Iris pigment epithelial cell (primary cell): ENCODE measurements around the gene IL22RA2.
"Not testable (repeated sequence)": the region's sequence is repeated elsewhere in the genome, so short reads cannot be mapped to it uniquely, and the experiment has no call there.

Experiments used
- DNase-seq: peaks from one replicate; pipeline ENCODE4 v3.0.0-alpha.2; 2011; ENCODE audit warnings: low read depth

IL22RA2 gene

DNA sequence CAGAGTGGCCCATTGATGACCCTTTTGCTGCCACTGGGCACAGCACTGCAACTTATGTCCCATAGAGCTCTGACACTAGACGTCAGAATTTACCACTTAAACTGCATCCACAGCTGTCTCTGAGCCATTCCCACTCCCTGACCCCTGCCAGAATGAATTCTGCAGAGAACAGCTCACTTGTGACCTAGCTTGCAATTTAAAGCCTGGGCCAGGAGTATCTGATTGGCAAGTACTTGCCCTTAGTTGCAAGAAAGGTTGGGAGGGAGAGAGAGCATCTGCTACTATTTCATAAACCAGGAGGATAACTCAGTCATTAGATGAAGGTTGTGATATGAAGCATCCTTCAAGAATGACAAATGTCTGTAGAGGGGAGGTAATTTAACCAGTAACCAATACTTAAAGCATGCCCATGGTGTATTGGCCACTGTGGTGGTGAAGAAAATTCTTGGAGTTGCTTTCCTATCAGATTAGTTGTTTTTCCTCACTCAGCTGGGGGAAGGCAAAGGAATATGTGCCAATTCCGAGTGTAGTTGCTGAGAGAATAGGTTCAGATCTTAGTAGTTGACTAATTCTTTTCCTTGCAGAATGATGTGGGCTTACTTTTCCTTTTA, 46.5 kb downstream of the IL22RA2 start:
- no peak for DNase-seq

DNA sequence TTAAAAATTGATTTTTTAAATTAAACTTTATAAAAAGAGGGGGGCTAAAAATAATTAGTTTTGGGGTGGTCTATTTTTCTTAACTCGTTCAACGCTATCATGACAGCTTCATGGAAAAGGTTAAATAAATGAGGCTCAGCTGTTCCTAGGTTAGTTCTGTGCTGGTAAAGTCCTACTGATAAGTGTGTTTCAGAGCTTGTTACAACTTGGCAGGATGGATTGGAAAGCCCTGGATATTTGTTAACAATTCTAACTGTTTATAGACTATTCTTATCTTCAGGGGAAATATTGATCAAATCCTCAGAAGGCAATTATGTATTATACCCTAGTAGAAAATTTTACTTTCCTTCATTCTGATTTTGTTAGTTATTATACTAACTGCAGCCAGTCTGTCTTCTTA, 50.4 kb downstream of the IL22RA2 start:
- no peak for DNase-seq

DNA sequence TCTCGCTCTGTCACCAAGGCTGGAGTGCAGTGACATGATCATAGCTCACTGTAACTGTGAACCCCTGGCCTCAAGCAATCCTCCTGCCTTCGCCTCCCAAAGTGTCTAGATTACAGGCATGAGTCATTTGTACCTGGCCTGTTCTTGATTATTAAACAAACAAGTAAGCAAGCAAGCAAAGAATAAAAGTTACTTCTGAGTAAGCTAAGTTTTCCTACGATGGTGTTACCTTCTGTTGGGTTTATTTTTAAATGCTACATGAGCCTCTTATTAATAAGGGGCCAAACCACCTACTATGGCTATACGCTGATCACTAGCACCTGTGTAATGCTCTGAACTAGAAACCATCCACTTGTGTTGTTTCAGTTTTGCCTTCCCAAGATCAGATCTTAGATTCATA, 50.8 kb downstream of the IL22RA2 start:
- DNase-seq = no peak

DNA sequence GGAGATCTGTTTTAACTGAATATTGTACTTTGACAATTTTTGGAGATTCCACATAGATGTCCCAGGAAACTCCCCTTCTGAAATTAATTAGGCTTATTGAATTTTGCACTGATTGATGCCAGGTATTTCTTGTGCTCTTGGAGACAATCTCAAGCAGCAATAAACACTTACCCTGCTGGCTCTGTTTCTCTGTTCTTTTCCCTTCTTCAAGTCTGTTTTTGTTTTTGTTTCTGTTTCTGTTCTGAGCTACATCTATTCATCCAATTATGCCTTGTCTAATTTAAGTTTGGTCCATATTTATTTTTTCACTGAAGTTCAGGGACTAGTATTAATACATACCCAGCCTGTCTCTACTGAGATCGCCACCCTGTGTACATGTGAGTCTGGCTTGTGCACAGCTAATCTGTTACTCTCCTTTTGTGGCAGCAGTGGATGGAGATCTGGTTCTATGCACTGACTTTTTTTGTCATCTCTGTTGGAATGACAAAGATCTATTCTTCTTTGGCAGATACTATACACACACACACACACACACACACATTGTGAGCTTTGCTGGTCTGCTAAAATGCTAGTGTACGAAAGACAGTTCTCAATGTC, 51.9 kb downstream of the IL22RA2 start:
- no peak for DNase-seq

DNA sequence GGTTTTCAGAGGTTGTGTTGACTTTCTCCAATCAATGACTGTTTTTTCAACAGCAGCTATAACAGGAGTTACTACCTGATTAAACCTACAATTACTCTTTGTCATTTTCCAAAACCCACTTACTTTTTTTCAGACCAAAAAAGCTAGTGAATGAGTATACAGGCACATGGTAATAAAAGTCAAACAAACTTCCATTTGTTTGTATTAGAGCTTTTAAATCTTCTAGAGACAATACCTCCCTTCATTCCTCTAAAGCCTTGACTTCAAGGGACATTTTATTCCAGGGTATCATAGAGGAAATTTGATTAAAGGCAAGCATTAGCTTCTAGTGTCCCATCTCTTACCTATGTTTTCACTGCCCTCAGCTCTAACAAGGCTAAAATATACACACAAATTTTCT, 52.7 kb downstream of the IL22RA2 start:
- no peak for DNase-seq

DNA sequence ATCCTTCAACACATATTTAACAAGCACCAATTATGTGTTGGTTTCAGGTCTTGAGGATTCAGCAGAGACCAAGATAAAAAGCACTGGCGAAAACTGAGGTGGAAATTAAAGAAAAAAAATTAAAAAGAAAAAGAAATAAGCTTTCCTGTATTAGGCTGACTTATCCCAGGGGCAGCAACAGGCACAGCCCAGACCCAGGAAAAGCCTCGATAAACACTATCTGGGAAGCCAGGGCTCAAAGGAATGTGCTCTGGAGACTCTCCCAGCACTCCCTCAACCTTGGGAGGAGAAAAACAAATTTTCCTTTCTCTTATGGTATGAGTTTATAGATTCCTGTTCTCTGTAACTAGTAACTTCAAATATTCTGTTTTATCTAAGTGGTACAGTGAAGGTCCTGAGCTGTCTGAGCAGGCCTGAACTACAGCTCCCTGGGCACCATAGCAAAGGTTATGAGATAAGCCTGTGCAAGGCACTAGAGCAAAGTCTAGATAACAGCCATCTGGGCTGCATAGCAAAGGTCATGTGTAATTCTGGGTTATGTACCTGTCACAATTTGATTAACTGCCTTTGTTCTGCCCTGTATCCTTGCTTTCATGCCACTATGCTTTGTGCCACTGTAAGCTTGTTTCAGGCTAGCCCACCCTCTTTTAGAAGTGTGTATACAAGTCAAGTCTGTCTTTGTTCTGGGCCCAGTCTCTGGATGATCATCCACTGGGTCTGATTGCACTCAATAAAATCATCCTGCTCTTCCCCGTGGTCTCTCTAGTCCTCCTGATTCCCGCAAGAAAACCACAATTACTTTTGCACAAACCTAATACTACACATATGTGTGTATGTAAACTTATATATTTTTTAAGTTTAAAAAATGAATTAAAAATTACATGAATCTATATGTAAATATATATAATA, 54.0 kb downstream of the IL22RA2 start:
- no peak for DNase-seq

DNA sequence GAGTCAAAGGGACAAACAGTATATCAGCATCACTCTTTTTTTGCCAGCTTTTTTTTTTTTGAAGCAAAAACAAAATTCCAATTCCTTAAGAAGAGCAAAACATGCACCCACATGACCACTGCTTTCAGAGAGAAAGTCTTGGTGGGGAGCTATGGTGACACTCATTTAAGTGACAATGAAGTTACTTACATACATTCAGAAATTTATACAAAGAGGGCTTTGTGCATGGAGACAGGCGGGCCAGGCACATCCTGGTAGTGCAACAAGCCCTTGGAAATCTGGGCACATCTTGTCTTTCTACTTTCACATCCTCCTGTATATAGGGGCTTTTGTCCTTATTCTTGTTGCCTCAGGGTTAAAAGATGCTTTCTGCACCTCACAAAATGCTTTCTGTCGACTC, 55.9 kb downstream of the IL22RA2 start:
- DNase-seq = no peak

DNA sequence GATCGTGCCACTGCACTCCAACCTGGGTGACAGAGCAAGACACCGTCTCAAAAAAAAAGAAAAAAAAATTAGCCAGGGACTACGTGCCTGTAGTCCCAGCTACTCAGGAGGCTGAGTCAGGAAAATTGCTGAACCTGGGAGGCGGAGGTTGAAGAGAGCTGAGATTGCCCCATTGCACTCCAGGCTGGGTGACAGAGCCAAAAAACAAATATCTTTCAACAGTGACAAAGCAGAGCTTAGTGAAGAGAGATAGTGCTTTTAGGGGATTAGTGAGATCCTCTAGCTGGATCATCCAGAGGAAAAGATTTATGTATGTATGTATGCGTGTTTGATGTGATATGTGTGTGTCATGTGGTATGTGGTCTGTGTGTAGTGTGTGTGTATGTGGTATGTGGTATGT, 56.6 kb downstream of the IL22RA2 start:
- no peak for DNase-seq

DNA sequence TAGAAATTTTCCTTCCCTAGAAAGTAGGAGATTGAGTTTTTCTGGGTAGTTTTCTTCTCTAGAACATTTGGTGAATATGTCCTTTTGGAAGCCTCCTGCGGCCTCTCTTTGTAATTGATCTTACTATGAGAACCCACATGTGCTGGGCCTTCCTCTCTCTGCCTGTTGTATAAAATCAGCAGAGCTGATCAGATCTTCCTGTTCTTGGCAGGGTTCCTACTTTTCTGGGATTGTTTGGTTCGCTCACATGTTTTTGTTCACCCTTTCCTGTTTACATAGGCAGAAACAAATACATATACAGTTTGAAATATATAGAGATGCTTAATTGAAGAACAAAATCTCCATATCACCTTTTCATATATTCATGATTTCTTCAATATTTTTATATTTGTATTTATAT, 57.8 kb downstream of the IL22RA2 start:
- no peak for DNase-seq

DNA sequence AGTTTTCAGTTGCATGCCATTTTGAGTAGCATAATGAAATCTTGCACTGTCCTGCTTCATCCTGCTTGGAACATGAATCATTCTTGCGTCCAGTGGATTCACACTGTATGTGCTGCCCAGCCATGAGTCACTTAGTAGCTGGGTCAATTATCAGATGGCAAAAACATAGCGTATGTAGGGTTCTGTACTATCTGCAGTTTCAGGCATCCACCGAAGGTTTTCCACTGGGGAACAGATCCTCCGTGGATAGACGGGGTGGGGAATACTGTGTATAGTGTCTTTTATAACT, 61.4 kb downstream of the IL22RA2 start:
- DNase-seq = peak; percentile 78

DNA sequence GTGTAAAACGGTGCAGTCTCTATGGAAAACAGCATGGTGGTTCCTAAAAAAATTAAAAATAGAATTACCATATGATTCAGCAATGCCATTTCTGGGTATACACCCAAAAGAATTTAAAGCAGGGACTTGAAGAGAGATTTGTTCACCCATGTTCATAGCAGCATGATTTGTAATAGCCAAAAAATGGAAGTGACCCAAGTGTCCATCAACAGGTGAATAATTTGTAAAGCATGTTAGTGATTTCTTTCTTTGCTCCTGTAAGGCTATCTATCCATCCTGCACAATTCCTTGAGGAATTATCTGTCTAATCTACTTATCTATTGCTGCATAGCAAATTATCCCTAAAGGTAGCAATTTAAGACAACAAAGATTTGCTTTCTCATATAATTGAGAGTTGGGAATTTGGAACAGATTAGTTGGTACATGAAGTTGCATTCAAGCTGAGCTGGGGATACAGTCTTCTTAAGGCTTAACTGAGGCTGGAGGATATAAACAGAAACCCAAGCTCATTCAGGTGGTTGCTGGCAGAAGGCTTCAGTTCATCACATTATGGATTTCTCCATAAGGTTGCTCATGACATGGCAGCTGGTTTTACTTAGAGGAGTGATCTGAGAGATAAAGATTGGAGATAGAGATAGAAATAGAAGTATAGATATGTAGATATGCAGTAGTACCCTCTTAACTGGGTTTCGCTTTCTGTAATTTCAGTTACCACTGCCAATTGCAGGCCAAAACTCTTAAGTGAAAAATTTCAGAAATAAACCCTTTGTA, 62.0 kb downstream of the IL22RA2 start:
- DNase-seq = no peak

DNA sequence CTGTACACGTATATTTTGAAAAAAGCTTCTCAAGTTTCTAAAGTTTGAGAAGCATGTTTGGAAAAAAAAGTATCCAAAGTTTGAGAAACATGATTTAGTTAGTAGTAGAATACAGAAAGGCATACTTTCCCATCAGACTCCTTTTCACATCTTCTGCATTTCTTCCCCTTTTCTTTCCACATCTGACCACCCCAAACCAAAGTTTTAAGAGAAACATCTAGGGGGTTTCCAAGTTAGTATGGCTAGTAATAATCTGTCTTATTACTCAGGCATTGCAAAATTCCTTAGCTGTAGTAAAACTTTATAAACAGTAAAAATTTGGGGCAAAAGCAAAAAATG, 65.7 kb downstream of the IL22RA2 start:
- no peak for DNase-seq

DNA sequence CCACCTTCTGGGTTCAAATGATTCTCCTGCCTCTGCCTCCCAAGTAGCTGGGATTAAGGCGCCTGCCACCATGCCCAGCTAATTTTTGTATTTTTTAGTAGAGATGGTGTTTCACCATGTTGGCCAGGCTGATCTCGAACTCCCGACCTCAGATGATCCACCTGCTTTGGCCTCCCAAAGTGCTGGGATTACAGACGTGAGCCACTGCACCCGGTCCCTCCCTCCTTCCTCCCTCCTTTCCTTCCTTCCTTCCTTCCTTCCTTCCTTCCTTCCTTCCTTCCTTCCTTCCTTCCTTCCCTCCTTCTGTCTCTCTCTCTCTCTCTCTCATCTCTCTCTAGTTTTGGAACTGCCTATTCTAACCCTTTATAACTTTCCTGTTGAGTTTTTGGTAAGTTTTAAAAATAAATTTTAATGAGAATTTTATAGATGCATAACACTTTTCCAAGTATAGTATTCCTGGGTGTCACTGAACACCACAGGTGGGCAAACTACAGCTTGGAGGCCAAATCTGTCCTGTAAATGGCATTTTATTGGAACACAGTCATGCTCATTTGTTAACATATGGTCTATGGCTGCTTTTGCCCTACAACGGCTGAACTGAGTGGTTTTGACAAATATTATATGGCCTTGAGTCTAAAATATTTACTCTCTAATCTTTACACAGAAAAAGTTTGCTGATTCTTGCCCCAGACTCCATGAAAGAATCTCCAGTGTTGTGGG, 66.2 kb downstream of the IL22RA2 start:
- DNase-seq = not testable (repeated sequence)

DNA sequence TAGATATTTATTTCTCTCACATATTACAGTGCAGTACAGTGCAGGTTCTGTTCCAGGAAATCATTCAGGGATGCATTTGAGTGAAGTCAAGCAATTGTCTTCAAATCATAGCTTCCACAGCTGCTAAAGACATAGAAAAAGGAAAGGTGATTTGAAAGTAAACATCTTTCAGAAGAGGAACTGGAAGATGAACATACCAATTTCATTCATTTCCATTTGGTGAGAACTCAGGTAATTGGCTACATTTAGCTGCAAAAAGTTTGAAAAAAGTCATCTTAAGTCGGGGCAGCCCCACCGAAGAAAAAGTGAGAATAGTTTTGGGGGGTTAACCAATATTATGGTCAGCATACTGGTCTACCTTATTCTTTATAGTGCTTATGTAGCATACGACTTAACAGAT, 67.3 kb downstream of the IL22RA2 start:
- no peak for DNase-seq

DNA sequence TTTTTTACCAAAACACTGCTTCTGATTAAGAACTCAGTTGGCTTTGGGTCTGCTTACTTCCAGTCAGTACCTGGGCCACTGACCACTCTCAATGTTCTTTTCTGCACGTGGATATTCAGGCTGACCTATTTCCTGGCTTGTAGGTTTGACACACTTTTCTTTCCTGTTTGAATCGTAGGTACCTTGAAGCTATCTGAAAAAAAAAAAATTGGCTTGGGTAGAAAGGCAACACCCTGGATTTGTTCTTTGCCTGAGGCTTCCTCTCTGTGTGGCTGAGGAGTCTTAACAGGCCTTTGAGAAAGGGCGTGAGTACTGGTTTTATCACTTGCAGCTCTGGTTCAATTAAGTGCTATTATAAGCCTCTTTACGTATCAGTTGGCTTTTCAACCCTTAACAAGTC, 68.1 kb downstream of the IL22RA2 start:
- DNase-seq = no peak

DNA sequence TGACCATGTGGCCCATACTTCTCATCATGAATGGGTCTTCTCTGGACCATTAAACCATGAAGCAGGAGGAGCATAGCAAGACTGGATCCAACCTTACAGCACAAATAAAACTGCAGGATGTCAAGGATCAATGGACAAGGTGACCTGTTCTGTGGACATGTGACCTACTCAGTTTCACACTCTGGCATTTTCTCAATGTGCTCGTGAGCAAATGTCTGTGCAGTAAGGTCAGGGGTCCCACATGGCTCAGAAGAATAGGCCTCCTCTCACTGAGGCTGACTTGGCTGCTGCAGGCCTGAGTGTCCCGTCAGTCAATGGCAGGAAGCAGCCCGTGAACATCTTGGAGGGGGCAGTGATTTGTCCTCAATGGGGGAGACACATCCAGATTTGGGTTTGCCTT, 68.5 kb downstream of the IL22RA2 start:
- no peak for DNase-seq

DNA sequence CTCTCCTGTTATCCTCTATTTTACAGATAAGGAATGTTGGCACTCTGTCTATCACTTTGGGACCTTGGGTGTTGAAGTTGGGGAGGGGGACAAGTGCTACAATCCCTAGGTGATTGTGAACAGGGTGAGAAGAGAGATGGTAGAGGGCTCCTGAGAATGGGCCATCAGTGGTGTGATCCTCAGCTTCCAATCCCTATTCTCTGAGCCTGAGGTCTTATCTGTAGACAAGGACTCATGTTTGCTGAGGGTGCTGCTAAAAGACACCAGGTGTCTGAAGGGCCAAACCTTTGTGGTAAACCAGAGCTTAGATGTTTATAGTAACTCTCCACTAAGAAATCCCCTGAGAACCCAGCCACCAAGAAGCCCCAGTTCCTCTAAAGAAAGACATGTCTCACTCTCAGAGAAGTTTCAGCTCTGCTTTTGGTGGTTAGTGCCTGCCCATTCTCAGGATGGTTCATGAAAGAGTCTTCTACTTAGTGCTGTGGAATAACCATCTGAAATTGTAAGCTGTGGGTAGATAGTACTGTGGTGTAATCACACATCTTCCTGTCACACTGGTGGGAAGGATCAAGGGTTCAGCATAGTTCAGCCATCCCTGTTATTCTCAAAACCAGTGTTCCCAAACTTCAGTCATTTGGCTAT, 70.5 kb downstream of the IL22RA2 start:
- DNase-seq = no peak

DNA sequence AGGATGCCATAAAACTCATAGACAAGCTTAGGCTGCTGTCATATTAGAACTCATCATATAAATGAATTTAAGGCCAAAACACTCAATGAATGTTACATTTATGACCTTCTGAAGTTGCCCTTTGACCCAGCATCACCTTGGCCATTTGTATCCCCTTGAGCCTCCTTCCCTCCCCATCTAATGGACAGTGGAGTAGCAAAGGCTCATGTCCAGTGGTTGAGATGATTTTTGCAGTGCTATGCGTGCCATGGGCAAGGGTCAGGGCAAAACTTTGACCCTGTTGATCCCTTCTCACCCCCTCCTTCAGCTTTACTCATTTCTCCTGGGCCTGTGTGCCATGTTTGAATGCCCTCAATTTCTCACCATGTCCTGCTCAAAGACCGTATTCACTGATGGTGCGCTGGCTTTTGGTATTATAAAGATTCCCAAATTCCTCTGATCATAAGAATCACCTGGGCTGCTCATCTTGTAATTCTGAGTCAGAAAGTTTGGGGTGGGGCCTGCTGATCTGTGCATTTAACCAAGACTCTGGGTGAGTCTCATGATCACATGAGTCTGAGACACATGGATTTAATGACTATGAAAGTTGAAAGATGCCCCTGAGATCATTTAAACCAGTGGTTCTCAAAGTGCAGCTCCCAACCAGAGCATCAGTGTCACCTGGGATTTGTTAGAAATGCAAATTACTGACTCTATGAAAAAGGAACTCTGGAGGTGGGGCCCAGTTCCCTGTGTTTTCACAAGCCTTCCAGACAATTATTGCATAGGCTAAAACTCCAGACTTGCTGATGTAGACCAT, 71.2 kb downstream of the IL22RA2 start:
- no peak for DNase-seq

DNA sequence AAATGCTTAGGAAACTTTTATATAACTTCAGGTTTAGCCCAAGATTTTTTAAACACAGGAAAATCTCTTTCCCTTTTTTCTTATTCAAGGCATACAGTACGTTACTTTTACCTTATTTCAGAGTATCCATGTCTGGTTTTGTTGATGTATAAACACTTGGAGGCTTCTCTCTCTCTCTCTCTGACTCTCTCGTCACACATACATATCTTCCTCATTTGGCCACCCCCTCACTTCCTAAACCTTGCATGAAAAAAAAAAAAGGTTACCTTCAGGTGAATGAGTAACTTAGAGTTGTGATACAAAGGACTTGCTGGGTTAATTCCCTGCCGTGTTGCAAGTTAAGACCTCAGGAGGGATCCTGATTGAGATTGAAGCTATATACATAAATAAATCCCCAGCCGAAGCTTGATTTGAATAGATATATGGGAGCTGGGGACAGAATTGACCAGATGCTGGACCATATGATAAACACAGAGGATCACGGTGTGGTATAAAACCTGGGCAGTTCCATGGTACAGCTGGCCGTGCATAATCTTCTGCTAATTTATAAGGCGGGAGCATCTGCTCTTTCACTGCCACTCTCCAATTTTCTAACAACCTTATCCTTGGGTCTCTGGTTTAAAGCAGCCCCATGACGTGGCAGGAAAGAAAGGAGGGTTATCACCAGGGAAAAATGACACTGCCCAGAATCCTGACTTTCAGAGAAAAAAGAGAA, 73.6 kb downstream of the IL22RA2 start:
- no peak for DNase-seq

DNA sequence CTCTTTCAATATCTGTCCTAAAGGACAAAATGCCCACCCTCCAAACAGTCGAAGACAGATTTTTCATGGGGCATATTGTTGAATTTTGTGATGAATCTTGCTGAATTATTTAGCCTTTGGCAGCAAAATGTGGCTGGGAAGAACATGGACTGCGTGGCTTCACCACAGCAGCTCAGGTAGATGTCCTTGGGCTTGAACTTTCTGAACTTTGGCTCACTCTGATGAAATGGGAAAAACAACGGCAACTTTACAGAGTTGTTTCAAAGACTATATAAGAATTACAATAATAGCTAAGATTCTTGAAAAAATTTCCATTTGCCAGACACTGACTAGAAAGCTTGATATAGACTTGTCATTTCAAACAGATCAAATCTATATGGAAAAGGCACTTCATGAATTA, 75.9 kb downstream of the IL22RA2 start:
- DNase-seq = no peak
